Measurements from ENCODE around the gene HLA-B. TPM values are rescaled to one million over a fixed set of nuclear protein-coding genes. Genes with fewer than 3 reads are reported as not detected.
A peak's percentile ranks its signal among the peaks of the same experiment; 100 is the strongest.

The HLA-B gene
- total RNA-seq, 4 donors from 2014 or later: 570 to 933 (median 787) TPM

DNA sequence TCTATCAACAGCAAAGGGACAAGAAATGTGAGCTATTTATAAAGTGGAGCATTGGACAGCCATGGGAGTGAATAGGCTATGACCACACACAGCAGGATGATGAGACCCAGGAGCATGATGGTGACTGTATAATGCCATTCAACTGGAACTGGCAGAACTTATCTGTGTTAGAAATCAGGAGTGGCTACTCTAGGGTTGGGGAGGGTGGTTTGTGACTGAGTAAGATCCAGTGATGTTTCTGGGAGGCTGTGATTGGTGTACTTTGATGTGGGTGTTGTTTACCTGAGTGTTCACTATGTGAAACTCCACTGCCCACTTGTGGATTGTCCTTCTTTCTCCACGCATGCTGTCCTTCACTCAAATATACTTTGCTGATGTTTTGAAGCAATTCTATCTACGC, 11.5 kb upstream of the HLA-B start:
- DNase-seq (ENCODE audit: low spot score in 2 of 2): no peak
- TF ChIP-seq POLR2A (IDR thresholded peaks at IDR 0.05) (no peak), EP300 (IDR thresholded peaks at IDR 0.05) (no peak)
- TF ChIP-seq, protein P1, sequence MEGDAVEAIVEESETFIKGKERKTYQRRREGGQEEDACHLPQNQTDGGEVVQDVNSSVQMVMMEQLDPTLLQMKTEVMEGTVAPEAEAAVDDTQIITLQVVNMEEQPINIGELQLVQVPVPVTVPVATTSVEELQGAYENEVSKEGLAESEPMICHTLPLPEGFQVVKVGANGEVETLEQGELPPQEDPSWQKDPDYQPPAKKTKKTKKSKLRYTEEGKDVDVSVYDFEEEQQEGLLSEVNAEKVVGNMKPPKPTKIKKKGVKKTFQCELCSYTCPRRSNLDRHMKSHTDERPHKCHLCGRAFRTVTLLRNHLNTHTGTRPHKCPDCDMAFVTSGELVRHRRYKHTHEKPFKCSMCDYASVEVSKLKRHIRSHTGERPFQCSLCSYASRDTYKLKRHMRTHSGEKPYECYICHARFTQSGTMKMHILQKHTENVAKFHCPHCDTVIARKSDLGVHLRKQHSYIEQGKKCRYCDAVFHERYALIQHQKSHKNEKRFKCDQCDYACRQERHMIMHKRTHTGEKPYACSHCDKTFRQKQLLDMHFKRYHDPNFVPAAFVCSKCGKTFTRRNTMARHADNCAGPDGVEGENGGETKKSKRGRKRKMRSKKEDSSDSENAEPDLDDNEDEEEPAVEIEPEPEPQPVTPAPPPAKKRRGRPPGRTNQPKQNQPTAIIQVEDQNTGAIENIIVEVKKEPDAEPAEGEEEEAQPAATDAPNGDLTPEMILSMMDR (IDR thresholded peaks at IDR 0.05): no peak
- Histone ChIP-seq H3K27me3 (peaks cover 0 to 20% of the 10 kb centered on the region in 2 donors), H3K36me3 (no peaks in the 10 kb centered on the region), H3K4me3 (no peak overlapping the region), H3K27ac (no peak overlapping the region), H3K4me1 (peaks cover 0 to 9% (median 0%) of the 10 kb centered on the region in 4 donors), H3K9me3 (peaks cover 0 to 10% (median 2%) of the 10 kb centered on the region in 4 donors)
- WGBS, 2 donors: 74 to 77% methylated on average over 2 of the region's 2 CpGs

DNA sequence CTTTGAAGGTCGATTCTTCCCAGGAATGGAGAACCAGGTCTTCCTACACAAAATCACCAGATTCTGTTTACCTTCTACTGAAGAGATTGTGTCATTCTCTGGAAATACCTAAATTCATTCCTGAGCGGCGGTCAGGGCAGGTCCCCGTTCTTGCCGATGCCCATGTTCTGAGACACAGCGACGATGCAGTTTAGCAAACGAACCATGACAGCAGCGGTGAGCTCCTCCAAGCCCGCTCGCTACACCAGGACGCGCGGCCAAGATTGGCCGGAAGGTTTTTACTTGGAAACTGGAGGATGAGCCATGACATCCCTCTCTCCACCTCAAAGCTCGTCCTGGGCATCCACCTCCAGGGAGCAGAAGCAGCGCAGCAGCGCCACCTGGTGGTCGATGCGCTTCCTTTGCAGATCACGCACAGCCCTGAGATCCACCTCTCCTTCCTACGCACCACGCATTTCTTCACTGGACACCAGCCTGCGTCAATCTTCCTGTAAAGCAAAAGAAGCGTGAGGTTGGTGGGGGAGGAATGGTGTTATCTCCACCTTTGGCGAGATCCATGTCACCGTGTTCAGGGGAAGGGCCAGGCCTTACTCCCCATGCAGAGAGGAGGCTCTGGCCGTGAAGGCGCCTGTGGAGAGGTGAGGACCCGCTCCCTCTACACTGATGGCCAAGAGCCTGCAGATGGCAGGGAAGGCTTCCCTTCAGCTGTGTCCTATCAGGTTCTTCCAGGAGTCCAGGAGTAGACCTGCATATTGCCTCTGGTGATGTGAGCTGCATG, 9.9 kb upstream of the HLA-B start:
- no peak overlapping the region for H3K27ac ChIP-seq

DNA sequence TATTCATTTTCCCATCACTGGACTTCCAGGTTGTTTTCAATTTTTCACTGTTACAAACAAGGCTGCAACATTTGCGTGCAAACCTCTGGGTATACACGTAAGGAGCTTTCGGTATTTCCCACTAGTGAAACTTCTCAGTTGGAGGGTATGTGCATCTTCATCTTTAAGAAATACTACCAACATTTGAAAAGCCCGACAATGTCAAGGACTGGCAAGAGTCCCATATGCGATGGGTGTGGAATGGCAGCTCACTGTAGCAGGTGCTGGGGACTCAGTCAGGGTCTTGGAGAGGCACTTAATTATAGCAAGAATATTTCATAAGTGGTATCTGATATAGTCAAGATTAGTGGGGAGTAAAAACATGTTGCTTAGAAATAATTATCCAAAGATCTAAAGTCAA, 8.9 kb upstream of the HLA-B start:
- Histone ChIP-seq H3K27me3 (peaks cover 0 to 15% of the 10 kb centered on the region in 2 donors), H3K4me1 (peaks cover 0 to 9% (median 0%) of the 10 kb centered on the region in 4 donors), H3K9me3 (no peaks in the 10 kb centered on the region), H3K4me3 (no peak overlapping the region), H3K27ac (no peak overlapping the region), H3K36me3 (no peaks in the 10 kb centered on the region)
- 79 to 87% methylated on average over 5 of the region's 5 CpGs for WGBS, 2 donors
- DNase-seq (ENCODE audit: low spot score in 2 of 2): no peak
- no peak for TF ChIP-seq EP300 (IDR thresholded peaks at IDR 0.05)
- no peak for TF ChIP-seq POLR2A (IDR thresholded peaks at IDR 0.05)
- TF ChIP-seq, protein P1 (IDR thresholded peaks at IDR 0.05): no peak

More for the DNA sequence above, 9.9 kb upstream of the HLA-B start:
- Histone ChIP-seq H3K36me3 (no peaks in the 10 kb centered on the region), H3K27me3 (peaks cover 0 to 17% of the 10 kb centered on the region in 2 donors), H3K4me1 (peaks cover 0 to 9% (median 0%) of the 10 kb centered on the region in 4 donors), H3K9me3 (peaks cover 0 to 4% (median 0%) of the 10 kb centered on the region in 4 donors), H3K4me3 (peak overlapping the region in 3 of 4 donors; percentile 25 to 48 (median 35))
- 10 to 12% methylated on average over 29 of the region's 30 CpGs for WGBS, 2 donors
- DNase-seq (ENCODE audit: low spot score in 2 of 2): peak; percentile 75 to 77
- TF ChIP-seq EP300 (IDR thresholded peaks at IDR 0.05) (peak in 1 of 2 donors; percentile 53), POLR2A (IDR thresholded peaks at IDR 0.05) (no peak)
- TF ChIP-seq, protein P1 (IDR thresholded peaks at IDR 0.05): peak; percentile 82 to 98 (median 91)

DNA sequence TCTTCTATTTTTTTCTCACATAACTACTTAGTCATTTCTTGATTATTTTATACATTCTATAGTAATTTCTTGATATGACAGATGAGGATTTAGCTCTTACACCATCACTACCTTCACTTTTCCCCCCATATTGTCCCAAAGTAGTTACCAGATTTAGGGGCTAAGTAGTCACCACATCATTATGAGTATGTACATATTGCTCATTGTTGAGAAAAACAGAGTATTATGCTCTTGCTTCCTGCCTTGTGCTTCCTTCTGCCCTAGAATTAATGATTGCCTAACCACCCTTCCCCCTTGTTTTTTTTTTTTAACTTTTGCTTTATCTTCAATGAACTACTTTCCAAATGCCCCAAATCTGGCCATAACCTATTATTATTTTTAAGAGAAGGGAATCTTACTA, 6.8 kb upstream of the HLA-B start:
- Histone ChIP-seq H3K4me3 (no peak overlapping the region), H3K4me1 (peaks cover 0 to 9% (median 0%) of the 10 kb centered on the region in 4 donors), H3K27ac (no peak overlapping the region), H3K9me3 (no peaks in the 10 kb centered on the region), H3K36me3 (no peaks in the 10 kb centered on the region), H3K27me3 (peaks cover 0 to 15% of the 10 kb centered on the region in 2 donors)
- TF ChIP-seq, protein P1 (IDR thresholded peaks at IDR 0.05): no peak
- no peak for TF ChIP-seq POLR2A (IDR thresholded peaks at IDR 0.05)
- no peak for TF ChIP-seq EP300 (IDR thresholded peaks at IDR 0.05)
- no peak for DNase-seq (ENCODE audit: low spot score in 2 of 2)

DNA sequence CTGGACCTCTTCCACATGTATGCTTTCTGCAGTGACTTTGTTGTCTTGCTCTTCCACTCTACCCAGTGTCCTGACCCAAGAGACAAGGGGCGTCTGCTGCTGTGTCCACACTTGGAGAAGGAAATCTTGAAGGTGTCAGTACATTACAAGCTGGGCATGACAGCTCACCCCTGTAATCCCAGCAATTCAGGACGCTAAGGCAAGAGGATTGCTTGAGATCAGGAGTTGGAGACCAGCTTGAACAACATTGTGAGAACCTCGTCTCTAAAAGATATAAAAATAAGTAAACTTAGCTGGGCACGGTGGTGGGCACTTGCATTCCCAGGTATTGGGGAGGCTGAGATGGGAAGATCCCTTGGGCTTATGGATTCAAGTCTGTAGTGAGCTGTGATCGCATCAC, 5.8 kb upstream of the HLA-B start:
- H3K4me1 ChIP-seq: peaks cover 0 to 9% (median 0%) of the 10 kb centered on the region in 4 donors
- TF ChIP-seq EP300 (IDR thresholded peaks at IDR 0.05) (no peak), POLR2A (IDR thresholded peaks at IDR 0.05) (no peak)
- TF ChIP-seq, protein P1 (IDR thresholded peaks at IDR 0.05): no peak
- DNase-seq (ENCODE audit: low spot score in 2 of 2): no peak

More for the DNA sequence above, 5.8 kb upstream of the HLA-B start:
- Histone ChIP-seq H3K27me3 (peaks cover 0 to 15% of the 10 kb centered on the region in 2 donors), H3K27ac (no peak overlapping the region), H3K4me3 (no peak overlapping the region), H3K9me3 (no peaks in the 10 kb centered on the region), H3K36me3 (no peaks in the 10 kb centered on the region)
- WGBS, 2 donors: 60 to 69% methylated on average over 5 of the region's 5 CpGs
